HG03432 (cell line): ENCODE results near the gene EFL1.
A peak's percentile ranks its signal among the peaks of the same experiment; 100 is the strongest.
"Not testable (repeated sequence)": the region's sequence is repeated elsewhere in the genome, so short reads cannot be mapped to it uniquely, and the experiment has no call there.

Source experiments
- ATAC-seq: cut with Tn5 transposase; IDR thresholded peaks from one replicate; pipeline ENCODE4 v1.9.1; 2021; ENCODE audit warnings: mild to moderate bottlenecking, moderate library complexity; ENCODE audit not compliant: unreplicated experiment

EFL1 gene

GRCh38 chr15:82282386-82282785 lies 19.9 kb upstream of the EFL1 start:
- ATAC-seq: not testable (repeated sequence)

GRCh38 chr15:82281276-82281675 lies 18.7 kb upstream of the EFL1 start:
- not testable (repeated sequence) for ATAC-seq

GRCh38 chr15:82275410-82275809 lies 12.9 kb upstream of the EFL1 start:
- ATAC-seq: no peak

- ATAC-seq: no peak
These were observed 9.6 kb upstream of the EFL1 start for GRCh38 chr15:82272154-82272553.

GRCh38 chr15:82268454-82268853 lies 5.9 kb upstream of the EFL1 start:
- ATAC-seq: not testable (repeated sequence)

- not testable (repeated sequence) for ATAC-seq
These were observed 4.6 kb upstream of the EFL1 start for GRCh38 chr15:82267137-82267536.

- ATAC-seq: no peak
These were observed 816 bp upstream of the EFL1 start for GRCh38 chr15:82263350-82263749.

GRCh38 chr15:82261566-82262421 lies 740 bp downstream of the EFL1 start:
- peak; percentile 24 for ATAC-seq

GRCh38 chr15:82248261-82248660 lies 14.3 kb downstream of the EFL1 start:
- not testable (repeated sequence) for ATAC-seq

GRCh38 chr15:82245956-82246355 lies 16.6 kb downstream of the EFL1 start:
- ATAC-seq: not testable (repeated sequence)

GRCh38 chr15:82243644-82244043 lies 18.9 kb downstream of the EFL1 start:
- not testable (repeated sequence) for ATAC-seq

- not testable (repeated sequence) for ATAC-seq
These were observed 20.6 kb downstream of the EFL1 start for GRCh38 chr15:82241836-82242499.

GRCh38 chr15:82239685-82240391 lies 22.7 kb downstream of the EFL1 start:
- ATAC-seq: no peak

GRCh38 chr15:82237944-82238534 lies 24.5 kb downstream of the EFL1 start:
- ATAC-seq: not testable (repeated sequence)

GRCh38 chr15:82231842-82232241 lies 30.7 kb downstream of the EFL1 start:
- no peak for ATAC-seq

- no peak for ATAC-seq
These were observed 31.3 kb downstream of the EFL1 start for GRCh38 chr15:82231233-82231632.

GRCh38 chr15:82228750-82229149 lies 33.8 kb downstream of the EFL1 start:
- no peak for ATAC-seq

GRCh38 chr15:82221535-82221934 lies 41.0 kb downstream of the EFL1 start:
- ATAC-seq: not testable (repeated sequence)

GRCh38 chr15:82216092-82216491 lies 46.4 kb downstream of the EFL1 start:
- ATAC-seq: not testable (repeated sequence)

- not testable (repeated sequence) for ATAC-seq
These were observed 50.3 kb downstream of the EFL1 start for GRCh38 chr15:82212201-82212600.

- ATAC-seq: not testable (repeated sequence)
These were observed 52.4 kb downstream of the EFL1 start for GRCh38 chr15:82210066-82210597.
